NCI-H446 (cell line): Measurements from ENCODE around the gene FAM210A.
"Not testable (repeated sequence)": the region's sequence is repeated elsewhere in the genome, so short reads cannot be mapped to it uniquely, and the experiment has no call there.

Experiments used
- DNase-seq, 2 experiments: peaks; one replicate each; lab custom pipeline; 2025; lab: John Stamatoyannopoulos, UW

FAM210A gene

GRCh38 chr18:13726232-13726971 is at the start of gene FAM210A, which contains the start of gene RNMT:
Gene FAM210A, minus strand, starts transcription at chr18:13726558. Its CDS starts 44,481 bp downstream, at chr18:13682077.
Gene RNMT, plus strand, starts transcription at chr18:13726673. Its CDS starts 4,845 bp downstream, at chr18:13731518.
- DNase-seq: peak; percentile 91 to 96

DNA sequence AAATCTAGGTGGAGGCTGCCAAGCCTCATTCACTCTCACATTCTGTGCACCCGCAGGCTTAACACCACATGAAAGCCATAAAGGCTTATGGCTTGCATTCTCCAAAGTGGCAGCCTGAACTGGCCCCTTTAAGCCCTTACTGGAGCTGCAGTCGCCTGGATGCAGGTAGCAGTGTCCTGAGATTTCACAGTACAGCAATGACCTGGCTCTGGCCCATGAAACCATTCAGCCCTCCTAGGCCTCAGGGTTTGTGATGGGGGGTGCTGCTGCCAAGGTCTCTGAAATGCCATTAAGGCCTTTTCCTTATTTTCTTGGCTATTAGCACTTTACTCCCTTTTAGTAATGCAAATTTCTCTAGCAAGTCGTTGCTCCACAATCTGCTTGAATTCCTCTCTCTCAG is 48.7 kb upstream of the FAM210A start:
- DNase-seq: no peak

- DNase-seq: no peak
Measured at GRCh38 chr18:13762690-13763439, 36.5 kb upstream of the FAM210A start.

DNA sequence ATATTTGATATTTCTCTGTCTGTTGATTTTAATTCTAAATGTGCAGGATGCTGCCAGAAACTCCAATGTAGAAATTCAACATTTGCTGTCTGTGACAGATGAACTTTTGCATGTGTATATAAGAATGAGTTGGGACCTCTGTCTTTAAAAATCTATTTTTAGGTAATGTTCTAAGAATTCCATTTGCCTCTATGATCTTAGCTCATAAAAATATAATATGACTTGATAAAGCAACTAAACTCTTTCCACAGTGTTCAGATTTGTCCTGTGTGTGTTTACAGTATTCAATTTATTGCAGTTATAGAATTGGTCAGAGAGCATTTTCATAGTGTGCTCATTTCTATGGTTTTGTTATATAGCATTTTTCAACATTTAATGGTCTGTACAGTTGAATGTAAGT is 33.7 kb upstream of the FAM210A start:
- no peak for DNase-seq

DNA sequence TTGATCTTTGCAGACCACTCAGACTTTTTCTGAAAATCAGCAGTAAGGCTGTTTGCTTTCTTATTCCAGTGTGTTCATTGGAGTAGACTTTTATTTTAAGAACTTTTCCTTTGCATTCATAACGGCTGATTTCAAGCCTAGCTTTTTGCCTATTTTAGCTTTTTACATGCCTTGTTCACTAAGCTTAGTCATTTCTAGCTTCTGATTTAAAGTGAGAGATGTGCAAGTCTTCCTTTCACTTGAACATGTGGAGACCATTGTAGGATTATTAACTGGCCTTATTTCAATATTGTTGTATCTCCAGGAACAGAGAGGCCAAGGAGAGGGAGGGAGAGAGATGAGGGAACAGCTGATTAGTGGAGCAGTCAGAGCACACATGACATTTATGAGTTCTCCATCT is 32.3 kb upstream of the FAM210A start:
- DNase-seq: no peak

DNA sequence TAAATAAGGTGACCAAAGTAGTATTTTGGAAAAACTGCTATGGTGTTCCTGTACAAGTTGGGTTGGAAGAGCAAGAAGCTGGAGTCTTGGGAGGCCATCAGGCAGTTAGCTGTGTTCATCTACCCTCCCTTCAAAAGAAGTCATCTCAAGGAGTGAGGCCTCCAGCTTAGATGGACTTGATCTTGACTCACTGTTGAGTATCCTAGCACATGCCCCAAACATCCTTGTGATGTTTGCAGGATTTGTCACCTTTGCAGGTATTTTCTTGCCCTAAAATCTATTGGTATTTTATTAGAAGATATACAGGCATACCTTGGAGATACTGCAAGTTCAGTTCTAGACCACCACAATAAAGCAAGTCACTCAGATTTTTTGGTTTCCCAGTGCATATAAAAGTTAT is 30.3 kb upstream of the FAM210A start:
- DNase-seq: no peak

- DNase-seq: no peak
Measured at GRCh38 chr18:13756261-13756660, 29.9 kb upstream of the FAM210A start.

DNA sequence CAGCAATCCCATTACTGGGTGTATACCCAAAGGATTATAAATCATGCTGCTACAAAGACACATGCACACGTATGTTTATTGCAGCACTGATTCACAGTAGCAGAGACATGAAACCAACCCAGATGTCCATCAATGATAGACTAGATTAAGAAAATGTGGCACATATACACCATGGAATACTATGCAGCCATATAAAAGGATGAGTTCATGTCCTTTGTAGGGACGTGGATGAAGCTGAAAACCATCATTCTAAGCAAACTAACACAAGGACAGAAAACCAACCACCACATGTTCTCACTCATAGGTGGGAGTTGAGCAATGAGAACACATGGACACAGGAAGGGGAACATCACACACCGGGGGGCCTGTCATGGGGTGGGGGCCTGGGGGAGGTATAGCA is 25.2 kb upstream of the FAM210A start:
- DNase-seq: not testable (repeated sequence)

- DNase-seq: no peak
Measured at GRCh38 chr18:13746633-13747032, 20.3 kb upstream of the FAM210A start.

GRCh38 chr18:13745696-13746095 is 19.3 kb upstream of the FAM210A start:
- no peak for DNase-seq

DNA sequence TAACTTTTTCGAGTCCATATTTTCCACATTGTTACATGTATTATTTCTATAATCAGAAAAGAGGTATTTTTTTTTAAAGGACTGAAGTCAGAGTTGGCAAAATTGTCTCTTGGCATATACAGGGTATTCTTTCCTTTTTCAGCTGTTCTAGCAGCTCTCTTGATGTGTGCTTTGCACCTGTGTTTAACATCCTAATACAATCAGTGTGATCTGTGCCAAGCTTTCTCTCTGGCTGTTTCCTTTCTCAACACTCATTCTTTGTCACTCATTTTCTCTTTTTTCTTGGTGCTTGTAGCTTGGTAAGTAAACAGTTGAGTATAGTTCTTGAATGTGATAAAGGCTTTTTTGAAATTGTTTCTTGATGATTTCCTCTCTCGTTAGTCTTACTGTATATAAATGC is 9.3 kb upstream of the FAM210A start:
- no peak for DNase-seq

DNA sequence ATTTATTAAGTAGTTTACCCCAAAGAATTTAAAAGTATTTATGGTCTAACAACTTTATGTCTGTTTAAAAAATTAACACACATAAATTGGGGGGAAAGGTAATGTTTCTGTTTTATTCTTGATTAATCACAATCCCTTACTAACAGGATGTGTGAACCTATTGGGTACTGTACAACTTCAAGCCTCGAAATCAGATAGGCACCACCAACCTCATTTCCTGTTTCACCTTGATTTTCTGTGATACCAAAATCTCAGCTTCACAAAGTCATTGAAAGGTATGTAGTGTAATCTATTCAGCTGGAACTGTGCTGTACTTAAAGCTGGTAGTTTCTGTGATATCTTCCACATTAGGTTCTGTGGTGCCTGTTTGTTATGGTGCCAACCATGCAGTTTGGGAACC is 4.1 kb upstream of the FAM210A start:
- DNase-seq: no peak

- no peak for DNase-seq
Measured at GRCh38 chr18:13726972-13727331, 594 bp upstream of the FAM210A start.

DNA sequence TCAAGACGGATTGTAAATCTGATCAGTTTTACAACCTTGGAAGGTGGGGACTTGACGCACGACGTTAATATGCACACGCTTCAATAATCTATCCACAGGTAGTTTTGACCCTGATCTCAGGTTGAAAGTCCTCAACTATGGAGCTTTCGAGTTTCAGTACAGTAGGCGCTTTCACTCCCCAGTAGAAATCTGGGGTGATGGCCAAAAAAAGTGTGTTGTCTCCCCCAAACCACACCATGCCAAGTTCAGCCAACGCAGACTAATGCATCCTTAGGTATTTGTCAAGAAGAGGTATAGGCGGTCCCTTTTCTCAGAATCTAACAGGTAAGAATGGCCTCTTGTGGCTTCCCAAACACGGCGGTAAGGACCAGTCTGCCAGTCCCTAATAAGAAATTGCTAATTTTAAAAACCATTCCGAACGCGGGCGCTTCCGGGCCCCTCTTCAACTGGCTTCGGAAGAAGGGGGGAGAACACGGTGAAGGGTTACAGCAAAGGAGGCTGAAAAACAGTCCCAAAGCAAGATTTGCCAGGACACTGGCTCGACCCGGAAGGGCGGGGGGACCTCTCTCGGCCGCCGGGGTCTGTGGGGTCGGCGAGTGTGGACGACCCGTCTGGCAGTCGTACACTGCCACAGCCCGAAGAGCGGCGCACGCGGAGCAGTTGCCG is 659 bp downstream of the FAM210A start:
- DNase-seq: no peak

DNA sequence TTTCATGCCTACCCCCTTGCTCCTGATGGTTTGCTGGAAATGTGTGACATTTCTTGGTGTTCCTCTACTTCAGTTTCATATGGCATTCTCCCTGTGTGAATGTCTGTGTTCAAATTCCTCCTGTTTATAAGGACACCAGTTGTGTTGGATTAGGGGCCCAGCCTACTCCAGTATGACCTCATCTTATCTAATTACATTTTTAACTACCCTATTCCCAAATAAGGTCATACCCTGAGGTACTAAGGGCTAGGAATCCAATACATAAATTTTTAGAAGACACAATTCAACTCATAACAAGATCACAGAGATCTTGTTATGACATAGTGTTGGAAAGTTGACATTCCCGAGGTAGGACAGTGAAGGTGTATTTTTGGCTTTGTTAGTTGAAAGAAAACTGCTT is 5.5 kb downstream of the FAM210A start:
- no peak for DNase-seq

GRCh38 chr18:13720123-13720522 is 6.2 kb downstream of the FAM210A start:
- DNase-seq: no peak

GRCh38 chr18:13716916-13717315 is 9.4 kb downstream of the FAM210A start:
- DNase-seq: no peak

- DNase-seq: no peak
Measured at GRCh38 chr18:13715330-13715729, 11.0 kb downstream of the FAM210A start.

GRCh38 chr18:13713455-13714055 is 12.8 kb downstream of the FAM210A start:
- no peak for DNase-seq

DNA sequence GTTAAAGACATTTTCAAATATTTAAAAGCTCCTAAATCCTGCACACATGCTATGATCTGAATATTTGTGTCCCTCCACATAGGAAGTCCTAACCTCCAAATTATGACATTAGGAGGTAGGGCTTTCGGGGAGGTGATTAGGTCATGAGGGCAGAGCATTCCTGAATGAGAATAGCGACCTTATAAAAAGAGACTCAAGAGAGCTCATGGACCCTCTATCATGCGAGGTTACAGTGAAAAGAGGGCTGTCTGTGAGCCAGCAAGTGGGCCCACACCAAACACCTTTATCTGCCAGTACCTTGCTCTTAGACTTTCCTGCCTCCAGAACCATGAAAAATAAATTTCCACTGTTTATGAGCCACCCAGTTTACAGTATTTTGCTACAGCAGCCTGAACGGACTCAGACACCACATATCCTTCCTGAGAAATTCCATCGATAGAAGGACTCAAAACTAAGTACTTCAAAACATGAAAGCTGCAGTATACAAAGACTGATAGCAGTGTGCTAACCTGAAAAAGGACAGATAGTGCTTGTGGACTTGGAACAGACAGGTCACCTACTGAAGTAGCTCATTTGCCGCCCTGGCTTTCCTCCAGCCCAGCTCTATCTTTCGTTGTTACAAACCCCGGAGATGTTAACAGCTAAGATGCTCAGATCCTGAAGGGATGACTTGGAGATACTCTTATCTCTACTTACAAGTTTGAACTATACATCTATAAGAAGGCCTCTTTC is 13.8 kb downstream of the FAM210A start:
- DNase-seq: no peak

- DNase-seq: no peak
Measured at GRCh38 chr18:13710414-13710831, 15.9 kb downstream of the FAM210A start.

- DNase-seq: no peak
Measured at GRCh38 chr18:13703899-13704298, 22.5 kb downstream of the FAM210A start.
